Peyer's patch (tissue), 4 donors: ENCODE measurements around the gene NCAPG2. TPM values are rescaled to one million over a fixed set of nuclear protein-coding genes. Genes with fewer than 3 reads are reported as not detected.

ENCODE experiments used
- DNase-seq, 3 donors: peaks; one replicate each; pipeline ENCODE4 v3.0.0-alpha.2; 2017 to 2019
- H3K27ac ChIP-seq, 4 donors: fragments of 200-600 bp; sonication (generic); one replicate each; pipeline ENCODE4 v1.5.1; 2016 to 2019
- H3K27me3 ChIP-seq, 2 donors: fragments of 200-600 bp; sonication (generic); one replicate each; pipeline ENCODE4 v1.5.1; 2019
- H3K36me3 ChIP-seq, 3 donors: fragments of 200-600 bp; sonication (generic); one replicate each; pipeline ENCODE4 v1.5.1; 2016 to 2019
- H3K4me1 ChIP-seq, 4 donors: fragments of 200-600 bp; sonication (generic); one replicate each; pipeline ENCODE4 v1.5.1; 2016 to 2019
- H3K4me3 ChIP-seq, 4 donors: fragments of 200-600 bp; sonication (generic); 1 replicate in 3 of 4; 2 replicates in 1 of 4; pipeline ENCODE4 v1.5.1; 2016 to 2019; ENCODE audit warnings: mild to moderate bottlenecking in 1 of 4
- H3K9me3 ChIP-seq, 4 donors: fragments of 200-600 bp; sonication (generic); one replicate each; pipeline ENCODE4 v1.5.1; 2016 to 2019; ENCODE audit warnings: mild to moderate bottlenecking in 1 of 4
- POLR2A ChIP-seq, 2 donors: fragments of 450-650 bp; IDR thresholded peaks; one replicate each; pipeline ENCODE4 v1.5.1; 2017; ENCODE audit warnings: antibody characterized with exemption in 2 of 2, mild to moderate bottlenecking in 2 of 2, moderate library complexity in 2 of 2
- small RNA-seq, 2 donors: library from RNA; depleted of rRNA; stranded (forward); fragments of <200 nt; gene quantifications; one replicate each; pipeline ENCODE3, GENCODE V24; 2016
- total RNA-seq, 4 donors: library from RNA; depleted of rRNA; stranded (reverse); fragments of >200 nt; gene quantifications; one replicate each; pipeline ENCODE4 v1.1.0, GENCODE V29; 2016
- TF ChIP-seq, protein P1 (sequence below), 6 experiments: fragments of 450-650 bp in 4 of 6; fragments of 200-600 bp in 2 of 6; sonication (generic) in 1 of 6; IDR thresholded peaks; one replicate each; pipeline ENCODE4 v1.5.1; 2017 to 2019; ENCODE audit warnings: antibody characterized with exemption in 6 of 6, mild to moderate bottlenecking in 3 of 6, moderate library complexity in 1 of 6

The NCAPG2 gene
- total RNA-seq, 4 donors from 2014 or later: 3.9 to 14.0 (median 5.8) TPM

DNA sequence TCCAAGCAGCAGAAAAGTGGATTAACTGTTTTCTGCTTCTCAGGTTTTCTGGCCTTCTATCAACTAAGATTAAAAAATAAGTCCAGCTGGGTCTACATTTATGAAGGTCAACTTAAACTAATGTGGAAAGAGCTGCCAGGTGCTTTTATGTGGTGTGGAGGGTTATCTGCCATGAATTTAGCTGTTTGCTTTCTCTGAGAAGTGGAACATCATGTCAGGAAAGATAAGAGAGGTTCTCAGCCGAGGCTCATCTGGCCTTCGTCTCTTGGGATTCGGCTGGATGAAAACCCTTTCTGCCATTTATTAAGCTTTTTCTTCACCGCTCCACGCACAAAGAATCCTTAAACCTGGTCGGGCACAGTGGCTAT is 122.5 kb downstream of the NCAPG2 start:
- Histone ChIP-seq H3K27ac (peak overlapping the region in 3 of 4 donors; percentile 27 to 49 (median 45)), H3K27me3 (no peaks in the 10 kb centered on the region)

DNA sequence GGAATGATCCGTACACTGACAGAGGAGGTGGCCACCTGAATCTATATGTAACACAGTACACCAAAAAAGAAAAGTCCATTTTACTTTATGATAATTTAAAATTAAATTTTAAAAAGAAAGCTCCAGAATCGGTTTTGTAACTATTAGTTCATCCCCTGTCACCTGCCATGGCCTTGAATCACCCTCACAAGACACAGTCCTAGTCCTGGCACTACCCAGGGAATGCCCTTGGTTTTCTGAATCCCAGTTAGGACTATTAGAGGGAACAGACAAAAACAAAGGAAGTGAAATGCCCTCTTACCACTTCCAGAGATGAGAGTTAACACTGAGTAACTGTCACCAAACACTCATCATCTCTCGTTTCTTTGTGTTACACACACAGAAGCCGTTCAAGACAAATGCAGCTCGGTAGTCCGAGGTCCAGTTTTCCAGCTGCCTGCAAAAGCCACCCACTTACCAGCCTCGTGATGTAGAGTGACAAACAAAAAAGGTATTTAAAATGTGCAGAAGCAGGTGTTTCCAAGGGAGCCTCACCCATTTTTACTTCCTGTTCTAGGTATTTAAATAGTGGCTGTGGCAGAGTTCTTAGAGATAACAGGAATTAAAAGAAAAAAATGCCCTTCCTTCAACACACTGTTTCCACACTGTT is 123.0 kb downstream of the NCAPG2 start:
- Histone ChIP-seq H3K27ac (peak overlapping the region in 2 of 4 donors; percentile 10 to 45), H3K4me1 (peaks cover 0 to 12% (median 4%) of the 10 kb centered on the region in 4 donors), H3K36me3 (no peaks in the 10 kb centered on the region), H3K9me3 (peaks cover 0 to 7% (median 0%) of the 10 kb centered on the region in 4 donors), H3K4me3 (no peak overlapping the region), H3K27me3 (no peaks in the 10 kb centered on the region)
- no peak for TF ChIP-seq POLR2A (IDR thresholded peaks at IDR 0.05)
- TF ChIP-seq, protein P1, sequence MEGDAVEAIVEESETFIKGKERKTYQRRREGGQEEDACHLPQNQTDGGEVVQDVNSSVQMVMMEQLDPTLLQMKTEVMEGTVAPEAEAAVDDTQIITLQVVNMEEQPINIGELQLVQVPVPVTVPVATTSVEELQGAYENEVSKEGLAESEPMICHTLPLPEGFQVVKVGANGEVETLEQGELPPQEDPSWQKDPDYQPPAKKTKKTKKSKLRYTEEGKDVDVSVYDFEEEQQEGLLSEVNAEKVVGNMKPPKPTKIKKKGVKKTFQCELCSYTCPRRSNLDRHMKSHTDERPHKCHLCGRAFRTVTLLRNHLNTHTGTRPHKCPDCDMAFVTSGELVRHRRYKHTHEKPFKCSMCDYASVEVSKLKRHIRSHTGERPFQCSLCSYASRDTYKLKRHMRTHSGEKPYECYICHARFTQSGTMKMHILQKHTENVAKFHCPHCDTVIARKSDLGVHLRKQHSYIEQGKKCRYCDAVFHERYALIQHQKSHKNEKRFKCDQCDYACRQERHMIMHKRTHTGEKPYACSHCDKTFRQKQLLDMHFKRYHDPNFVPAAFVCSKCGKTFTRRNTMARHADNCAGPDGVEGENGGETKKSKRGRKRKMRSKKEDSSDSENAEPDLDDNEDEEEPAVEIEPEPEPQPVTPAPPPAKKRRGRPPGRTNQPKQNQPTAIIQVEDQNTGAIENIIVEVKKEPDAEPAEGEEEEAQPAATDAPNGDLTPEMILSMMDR (IDR thresholded peaks at IDR 0.05): no peak
- DNase-seq: no peak

More for the DNA sequence above, 122.5 kb downstream of the NCAPG2 start:
- peaks cover 0 to 17% (median 8%) of the 10 kb centered on the region in 4 donors for H3K4me1 ChIP-seq
- peaks cover 0 to 7% (median 0%) of the 10 kb centered on the region in 4 donors for H3K9me3 ChIP-seq
- DNase-seq: no peak
- no peak for TF ChIP-seq POLR2A (IDR thresholded peaks at IDR 0.05)
- H3K36me3 ChIP-seq: no peaks in the 10 kb centered on the region
- no peak overlapping the region for H3K4me3 ChIP-seq

Small RNA genes within 50 kb of the gene (small RNA-seq; reads per million reads assigned to genes)
- gene MIR5707 (0 reads per million in 2 donors), gene THAP5P1 (0 reads per million in 2 donors)

Other genes with a start within 250 kb of the NCAPG2 start
- gene PTPRN2, start 117.0 kb downstream of the NCAPG2 start, total RNA-seq: 10 to 100 TPM; 14.9 to 34.3 (median 21.3) TPM
- gene ESYT2, start 124.7 kb upstream of the NCAPG2 start, total RNA-seq: 100 to 1,000 TPM in 1 of 4 donors, 10 to 100 TPM in 3; 53.6 to 137 (median 71.0) TPM
- gene DYNC2I1, start 151.8 kb upstream of the NCAPG2 start, total RNA-seq: 100 to 1,000 TPM in 1 of 4 donors, 10 to 100 TPM in 3; 22.9 to 107 (median 65.3) TPM